K562 (cell line): ENCODE measurements around the gene ZSWIM4. TPM values are rescaled to one million over a fixed set of nuclear protein-coding genes. Genes with fewer than 3 reads are reported as not detected.
A peak's percentile ranks its signal among the peaks of the same experiment; 100 is the strongest.

Source experiments
- ARNT ChIP-seq, 2 experiments: fragments of 450-650 bp; IDR thresholded peaks; 2 replicates each; pipeline ENCODE4 v1.6.1; 2016; ENCODE audit warnings: mild to moderate bottlenecking in 1 of 2
- CREBBP ChIP-seq: IDR thresholded peaks from one replicate; pipeline ENCODE4 v1.6.1; 2012; ENCODE audit warnings: low read depth, mild to moderate bottlenecking, control low read depth, inconsistent platforms, low read length
- HNRNPK ChIP-seq: fragments of 200-400 bp; formaldehyde crosslinking; IDR thresholded peaks from one replicate; pipeline ENCODE4 v1.6.1; 2018; ENCODE audit warnings: mild to moderate bottlenecking, low read depth, low read length; ENCODE audit not compliant: poor library complexity, severe bottlenecking
- MAFK ChIP-seq: IDR thresholded peaks from 2 replicates; pipeline ENCODE4 v1.6.1; 2011; ENCODE audit warnings: low read length, improper control_type of control experiment
- TRIM28 ChIP-seq: fragments of 450-650 bp; IDR thresholded peaks from 2 replicates; pipeline ENCODE4 v1.6.1; 2017
- ZNF79 ChIP-seq: fragments of 250-450 bp; sonication (Bioruptor Pico); IDR thresholded peaks from 2 replicates; pipeline ENCODE4 v1.4.0; 2020; ENCODE audit warnings: low read depth, mild to moderate bottlenecking, moderate library complexity
- polyA plus RNA-seq, 8 experiments: library from polyadenylated mRNA; depleted of rRNA in 4 of 8; stranded (reverse) in 5 of 8; unstranded in 3 of 8; fragments of >200 nt; fragmentation: Nextera tagmentation in 2 of 8; fragmentation: Illumina TruSeq in 1 of 8; extraction: Ambion mirVana in 2 of 8; extraction: Trizol in 1 of 8; gene quantifications; 2 replicates each; pipeline versions ENCODE4 v1.2.1 to v1.2.3, GENCODE V29; 2011 to 2014; ENCODE audit warnings: inconsistent platforms in 1 of 8, missing spikeins in 1 of 8
- total RNA-seq, 7 experiments: library from RNA; depleted of rRNA in 6 of 7; stranded (reverse); fragments of >200 nt in 6 of 7; fragmentation: Illumina TruSeq in 2 of 7; extraction: Trizol in 2 of 7; gene quantifications; 2 replicates each; pipeline versions ENCODE4 v1.2.1 to v1.2.3, GENCODE V29; 2011 to 2021; ENCODE audit warnings: low replicate concordance in 1 of 7
- TF ChIP-seq, protein P1 (sequence below): fragments of 450-650 bp; IDR thresholded peaks from 2 replicates; pipeline ENCODE4 v1.6.1; 2018; ENCODE audit warnings: mild to moderate bottlenecking, low read depth; ENCODE audit not compliant: partially characterized antibody
- TF ChIP-seq, protein P2 (sequence below): fragments of 150-350 bp; conservative IDR thresholded peaks from 2 replicates; pipeline ENCODE4 v1.6.1; 2014; ENCODE audit warnings: low read length
- TF ChIP-seq, protein P3 (sequence below), 2 experiments: IDR thresholded peaks; 2 replicates each; pipeline ENCODE4 v1.6.1; 2012; ENCODE audit warnings: improper control_type of control experiment in 2 of 2, low read depth in 2 of 2, low read length in 2 of 2, borderline replicate concordance in 1 of 2
- TF ChIP-seq, protein P4 (sequence below): fragments of 250-450 bp; sonication (Bioruptor Pico); IDR thresholded peaks from 2 replicates; pipeline ENCODE4 v1.4.0; 2020; ENCODE audit warnings: borderline replicate concordance

The ZSWIM4 gene
- total and polyA plus RNA-seq, 9 of the 15 experiments (the other 6 are each of a cell fraction or from before 2014, with no cell fraction given), result 0.25 to 3.7 (median 0.79) TPM; not detected in 2

DNA sequence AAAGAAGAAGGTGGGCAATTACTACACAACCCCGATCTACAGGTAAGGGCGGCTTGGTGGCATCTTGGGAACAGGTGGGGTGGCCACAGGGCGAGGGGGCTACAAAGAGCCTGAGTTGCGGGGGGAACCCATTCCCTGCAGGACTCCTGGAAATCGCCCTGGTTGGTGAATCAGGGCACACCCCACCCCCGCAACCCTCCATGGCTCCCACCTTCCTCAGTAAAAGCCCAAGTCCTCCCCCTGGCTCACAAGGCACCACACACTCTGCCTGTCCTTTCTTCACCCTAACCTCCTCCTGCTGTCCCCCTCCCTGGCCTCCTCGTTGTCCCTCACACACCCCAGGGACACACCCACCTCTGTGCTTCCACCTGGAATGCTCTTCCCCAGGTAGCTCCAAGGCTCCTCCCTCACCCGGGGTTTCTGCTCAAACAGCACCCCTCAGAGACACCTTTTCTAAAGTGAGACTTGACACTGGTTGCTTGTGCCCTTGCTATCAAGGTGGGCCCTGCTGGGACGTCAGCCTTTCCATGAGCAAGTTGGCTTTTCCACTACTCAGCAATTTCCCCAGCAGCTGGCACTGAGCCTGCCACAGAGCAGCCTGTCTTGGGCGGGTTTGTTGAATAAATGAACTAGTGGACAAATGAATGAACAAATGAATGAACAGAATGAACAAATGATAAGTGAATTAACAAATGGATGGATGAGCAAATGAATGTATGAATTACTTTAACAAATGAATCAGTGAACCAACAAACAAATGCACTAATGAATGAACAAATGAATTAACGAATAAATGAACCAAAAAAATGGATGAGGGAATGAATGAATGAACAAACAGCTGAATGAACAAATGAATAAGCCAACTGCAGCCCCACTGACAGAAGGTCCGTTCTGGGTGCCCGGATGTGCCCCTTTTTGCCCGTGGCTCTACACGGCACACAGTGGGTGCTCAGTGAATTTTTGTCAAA, 37.2 kb upstream of the ZSWIM4 start (continued):
- TF ChIP-seq HNRNPK, result no peak
- TF ChIP-seq, protein P1, sequence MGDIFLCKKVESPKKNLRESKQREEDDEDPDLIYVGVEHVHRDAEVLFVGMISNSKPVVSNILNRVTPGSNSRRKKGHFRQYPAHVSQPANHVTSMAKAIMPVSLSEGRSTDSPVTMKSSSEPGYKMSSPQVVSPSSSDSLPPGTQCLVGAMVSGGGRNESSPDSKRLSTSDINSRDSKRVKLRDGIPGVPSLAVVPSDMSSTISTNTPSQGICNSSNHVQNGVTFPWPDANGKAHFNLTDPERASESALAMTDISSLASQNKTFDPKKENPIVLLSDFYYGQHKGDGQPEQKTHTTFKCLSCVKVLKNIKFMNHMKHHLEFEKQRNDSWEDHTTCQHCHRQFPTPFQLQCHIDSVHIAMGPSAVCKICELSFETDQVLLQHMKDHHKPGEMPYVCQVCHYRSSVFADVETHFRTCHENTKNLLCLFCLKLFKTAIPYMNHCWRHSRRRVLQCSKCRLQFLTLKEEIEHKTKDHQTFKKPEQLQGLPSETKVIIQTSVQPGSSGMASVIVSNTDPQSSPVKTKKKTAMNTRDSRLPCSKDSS, result no peak
- TF ChIP-seq CREBBP, result no peak
- no peak for TF ChIP-seq ZNF79 (CRISPR knock-in tag)
- TF ChIP-seq, protein P2, sequence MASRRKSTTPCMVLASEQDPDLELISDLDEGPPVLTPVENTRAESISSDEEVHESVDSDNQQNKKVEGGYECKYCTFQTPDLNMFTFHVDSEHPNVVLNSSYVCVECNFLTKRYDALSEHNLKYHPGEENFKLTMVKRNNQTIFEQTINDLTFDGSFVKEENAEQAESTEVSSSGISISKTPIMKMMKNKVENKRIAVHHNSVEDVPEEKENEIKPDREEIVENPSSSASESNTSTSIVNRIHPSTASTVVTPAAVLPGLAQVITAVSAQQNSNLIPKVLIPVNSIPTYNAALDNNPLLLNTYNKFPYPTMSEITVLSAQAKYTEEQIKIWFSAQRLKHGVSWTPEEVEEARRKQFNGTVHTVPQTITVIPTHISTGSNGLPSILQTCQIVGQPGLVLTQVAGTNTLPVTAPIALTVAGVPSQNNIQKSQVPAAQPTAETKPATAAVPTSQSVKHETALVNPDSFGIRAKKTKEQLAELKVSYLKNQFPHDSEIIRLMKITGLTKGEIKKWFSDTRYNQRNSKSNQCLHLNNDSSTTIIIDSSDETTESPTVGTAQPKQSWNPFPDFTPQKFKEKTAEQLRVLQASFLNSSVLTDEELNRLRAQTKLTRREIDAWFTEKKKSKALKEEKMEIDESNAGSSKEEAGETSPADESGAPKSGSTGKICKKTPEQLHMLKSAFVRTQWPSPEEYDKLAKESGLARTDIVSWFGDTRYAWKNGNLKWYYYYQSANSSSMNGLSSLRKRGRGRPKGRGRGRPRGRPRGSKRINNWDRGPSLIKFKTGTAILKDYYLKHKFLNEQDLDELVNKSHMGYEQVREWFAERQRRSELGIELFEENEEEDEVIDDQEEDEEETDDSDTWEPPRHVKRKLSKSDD, result no peak
- no peak for TF ChIP-seq ARNT (IDR thresholded peaks at IDR 0.05)
- TF ChIP-seq TRIM28, result no peak
- 0 out of 2 replicates have a peak, but pooled peaks have one; percentile 9 for TF ChIP-seq MAFK
- TF ChIP-seq, protein P3, sequence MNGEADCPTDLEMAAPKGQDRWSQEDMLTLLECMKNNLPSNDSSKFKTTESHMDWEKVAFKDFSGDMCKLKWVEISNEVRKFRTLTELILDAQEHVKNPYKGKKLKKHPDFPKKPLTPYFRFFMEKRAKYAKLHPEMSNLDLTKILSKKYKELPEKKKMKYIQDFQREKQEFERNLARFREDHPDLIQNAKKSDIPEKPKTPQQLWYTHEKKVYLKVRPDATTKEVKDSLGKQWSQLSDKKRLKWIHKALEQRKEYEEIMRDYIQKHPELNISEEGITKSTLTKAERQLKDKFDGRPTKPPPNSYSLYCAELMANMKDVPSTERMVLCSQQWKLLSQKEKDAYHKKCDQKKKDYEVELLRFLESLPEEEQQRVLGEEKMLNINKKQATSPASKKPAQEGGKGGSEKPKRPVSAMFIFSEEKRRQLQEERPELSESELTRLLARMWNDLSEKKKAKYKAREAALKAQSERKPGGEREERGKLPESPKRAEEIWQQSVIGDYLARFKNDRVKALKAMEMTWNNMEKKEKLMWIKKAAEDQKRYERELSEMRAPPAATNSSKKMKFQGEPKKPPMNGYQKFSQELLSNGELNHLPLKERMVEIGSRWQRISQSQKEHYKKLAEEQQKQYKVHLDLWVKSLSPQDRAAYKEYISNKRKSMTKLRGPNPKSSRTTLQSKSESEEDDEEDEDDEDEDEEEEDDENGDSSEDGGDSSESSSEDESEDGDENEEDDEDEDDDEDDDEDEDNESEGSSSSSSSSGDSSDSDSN (IDR thresholded peaks at IDR 0.05; ENCODE audit: borderline replicate concordance in 1 of 2, low read depth in 2 of 2, low read length in 2 of 2), result no peak
- TF ChIP-seq, protein P4, sequence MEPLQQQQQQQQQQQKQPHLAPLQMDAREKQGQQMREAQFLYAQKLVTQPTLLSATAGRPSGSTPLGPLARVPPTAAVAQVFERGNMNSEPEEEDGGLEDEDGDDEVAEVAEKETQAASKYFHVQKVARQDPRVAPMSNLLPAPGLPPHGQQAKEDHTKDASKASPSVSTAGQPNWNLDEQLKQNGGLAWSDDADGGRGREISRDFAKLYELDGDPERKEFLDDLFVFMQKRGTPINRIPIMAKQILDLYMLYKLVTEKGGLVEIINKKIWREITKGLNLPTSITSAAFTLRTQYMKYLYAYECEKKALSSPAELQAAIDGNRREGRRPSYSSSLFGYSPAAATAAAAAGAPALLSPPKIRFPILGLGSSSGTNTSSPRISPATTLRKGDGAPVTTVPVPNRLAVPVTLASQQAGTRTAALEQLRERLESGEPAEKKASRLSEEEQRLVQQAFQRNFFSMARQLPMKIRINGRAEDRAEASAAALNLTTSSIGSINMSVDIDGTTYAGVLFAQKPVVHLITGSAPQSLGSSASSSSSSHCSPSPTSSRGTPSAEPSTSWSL (CRISPR knock-in tag), result no peak
